ENCODE results near the gene CHST7. TPM values are rescaled to one million over a fixed set of nuclear protein-coding genes. Genes with fewer than 3 reads are reported as not detected.

Gene CHST7
- total RNA-seq, 1 experiment from 2014 or later, result 7.7 TPM

DNA sequence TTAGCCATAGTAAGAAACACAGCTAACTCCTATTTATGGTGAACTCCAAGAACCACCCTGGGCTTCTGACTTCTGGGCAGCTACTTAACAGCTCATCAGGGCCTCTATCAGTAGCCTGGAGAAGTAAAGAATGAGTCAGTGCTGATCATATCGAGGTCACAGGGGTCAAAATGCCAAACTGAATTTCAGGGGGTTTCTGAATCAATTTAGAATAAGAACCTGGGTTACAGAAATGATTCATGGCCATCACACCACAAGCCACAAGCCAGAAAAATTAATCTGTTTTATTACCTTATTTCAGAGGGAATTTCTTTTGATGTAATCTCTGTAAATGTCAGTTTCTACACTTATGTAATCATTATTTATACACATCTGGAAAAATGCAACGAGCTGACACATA is 64.4 kb downstream of the CHST7 start:
- intact Hi-C loops (cut with micrococcal nuclease), result loop anchor here (2.0 kb wide), 1 partner anchor 63 kb away; no protein-coding TSS in a partner anchor
- Histone ChIP-seq H3K79me2 (ENCODE audit: insufficient read depth, low read length) (no peaks in the 10 kb centered on the region), H3K9me2 (ENCODE audit: insufficient read depth) (no peaks in the 10 kb centered on the region), H3K36me3 (ENCODE audit: control insufficient read depth in 1 of 2, insufficient read depth in 2 of 2, low read length in 2 of 2) (no peaks in the 10 kb centered on the region), H3K4me2 (ENCODE audit: low read length) (peak overlapping the region; percentile 42), H3K27me3 (ENCODE audit: insufficient read depth, low read length) (no peaks in the 10 kb centered on the region), H3K4me3 (replicated peaks in 1 of 2; ENCODE audit: low read depth in 1 of 2, low read length in 2 of 2) (no peak overlapping the region), H3K4me1 (ENCODE audit: control insufficient read depth in 1 of 2, insufficient read depth in 2 of 2, low read length in 2 of 2) (peaks cover 3 to 10% of the 10 kb centered on the region in 2 experiments; a peak in 2 of 4 replicates), H3K27ac (ENCODE audit: low read depth, low read length) (no peak overlapping the region), H4K20me1 (ENCODE audit: insufficient read depth) (no peaks in the 10 kb centered on the region), H3K9me3 (ENCODE audit: control insufficient read depth in 1 of 2, insufficient read depth in 1 of 2, low read depth in 1 of 2, low read length in 2 of 2) (no peaks in the 10 kb centered on the region), H3K9ac (ENCODE audit: low read length) (no peak overlapping the region), H2AFZ (ENCODE audit: low read depth, low read length, poor library complexity, severe bottlenecking) (no peak overlapping the region)
- peak; percentile 50; the same call in 1 of the 2 replicates for ATAC-seq
- CTCF ChIA-PET, result interaction anchor here (0.8 kb wide), 1 partner anchor 83 kb away, joined by 3 read pairs; no protein-coding TSS in a partner anchor
- POLR2A ChIA-PET, result no interaction called here
- RAD21 ChIA-PET (ENCODE audit: low non-redundant PET in 1 of 2, low total read pairs in 2 of 2, uncharacterized antibody in 2 of 2, unreplicated experiment in 2 of 2), result no interaction called here
- no TSS peak for BruUV-seq (replicated peaks)
- TF ChIP-seq SRF (IDR thresholded peaks at IDR 0.05; ENCODE audit: low read depth) (no peak), FOSL1 (IDR thresholded peaks at IDR 0.05; ENCODE audit: low read depth) (peak; percentile 28; the same call in 1 of the 2 replicates)
- DNase-seq (ENCODE audit: low read depth, low spot score), result no peak

DNA sequence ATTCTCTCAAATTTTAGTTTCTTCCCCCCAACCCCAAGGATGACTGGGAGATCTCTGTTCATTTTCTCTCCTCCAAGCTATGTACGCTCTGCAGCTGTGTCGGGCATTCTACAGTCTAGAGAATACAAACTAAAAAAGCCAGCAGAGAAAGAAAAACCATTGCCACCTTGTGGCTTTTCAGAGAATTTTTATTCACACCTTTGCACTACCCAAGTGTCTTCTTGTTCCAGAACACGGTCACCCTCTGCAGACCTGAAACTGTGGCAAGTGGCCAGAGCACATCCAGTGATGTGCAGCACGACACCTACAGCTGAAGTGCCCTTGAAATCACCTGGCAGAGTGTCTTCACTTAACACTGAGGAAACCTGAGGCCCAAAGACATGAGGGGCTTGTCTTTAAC is 68.6 kb downstream of the CHST7 start:
- ChIA-PET RAD21 (ENCODE audit: low non-redundant PET in 1 of 2, low total read pairs in 2 of 2, uncharacterized antibody in 2 of 2, unreplicated experiment in 2 of 2) (no interaction called here), CTCF (interaction anchor here (2.6 kb wide), 1 partner anchor 87 kb away, joined by 18 read pairs; no protein-coding TSS in a partner anchor), POLR2A (no interaction called here)
- TF ChIP-seq FOSL1 (IDR thresholded peaks at IDR 0.05; ENCODE audit: low read depth), result no peak
- no peak for TF ChIP-seq YY1 (IDR thresholded peaks at IDR 0.05; ENCODE audit: extremely low read depth, insufficient replicate concordance, low read depth, low read length)
- no peak for TF ChIP-seq POLR2AphosphoS5 (IDR thresholded peaks at IDR 0.05; ENCODE audit: low read depth, low read length)
- no peak for TF ChIP-seq CBX3 (IDR thresholded peaks at IDR 0.05; ENCODE audit: low read depth)
- TF ChIP-seq REST (IDR thresholded peaks at IDR 0.05; ENCODE audit: low read depth), result no peak
- TF ChIP-seq RAD21 (IDR thresholded peaks at IDR 0.05; ENCODE audit: low read depth), result peak; percentile 52
- TF ChIP-seq, protein P1, sequence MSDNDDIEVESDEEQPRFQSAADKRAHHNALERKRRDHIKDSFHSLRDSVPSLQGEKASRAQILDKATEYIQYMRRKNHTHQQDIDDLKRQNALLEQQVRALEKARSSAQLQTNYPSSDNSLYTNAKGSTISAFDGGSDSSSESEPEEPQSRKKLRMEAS (IDR thresholded peaks at IDR 0.05), result peak; percentile 40; the same call in 1 of the 2 replicates
- TF ChIP-seq ZFX (IDR thresholded peaks at IDR 0.05), result no peak
- peak; percentile 11 to 41 (median 40); a peak in 4 of 6 replicates for TF ChIP-seq CTCF (IDR thresholded peaks at IDR 0.05 in 2 of 3, conservative IDR thresholded peaks at IDR 0.05 in 1 of 3; ENCODE audit: borderline replicate concordance in 1 of 3, insufficient read depth in 1 of 3, low read depth in 2 of 3, low read length in 2 of 3)
- TF ChIP-seq POLR2A (IDR thresholded peaks at IDR 0.05; ENCODE audit: borderline replicate concordance, extremely low read depth, insufficient read depth, insufficient read length), result no peak
- no peak for TF ChIP-seq CEBPB (IDR thresholded peaks at IDR 0.05; ENCODE audit: low read depth)
- TF ChIP-seq EZH2phosphoT487 (IDR thresholded peaks at IDR 0.05; ENCODE audit: borderline replicate concordance), result no peak
- TF ChIP-seq SRF (IDR thresholded peaks at IDR 0.05; ENCODE audit: low read depth), result no peak
- TF ChIP-seq SP1 (IDR thresholded peaks at IDR 0.05; ENCODE audit: low read depth), result no peak
- no peak for TF ChIP-seq JUND (IDR thresholded peaks at IDR 0.05)
- no peak for TF ChIP-seq ATF3 (IDR thresholded peaks at IDR 0.05)
- no TSS peak for BruUV-seq (replicated peaks)
- Histone ChIP-seq H2AFZ (ENCODE audit: low read depth, low read length, poor library complexity, severe bottlenecking) (no peak overlapping the region), H3K27me3 (ENCODE audit: insufficient read depth, low read length) (no peaks in the 10 kb centered on the region), H3K4me1 (ENCODE audit: control insufficient read depth in 1 of 2, insufficient read depth in 2 of 2, low read length in 2 of 2) (peaks cover 3 to 10% of the 10 kb centered on the region in 2 experiments; a peak in 2 of 4 replicates), H4K20me1 (ENCODE audit: insufficient read depth) (no peaks in the 10 kb centered on the region), H3K9me3 (ENCODE audit: control insufficient read depth in 1 of 2, insufficient read depth in 1 of 2, low read depth in 1 of 2, low read length in 2 of 2) (no peaks in the 10 kb centered on the region), H3K4me2 (ENCODE audit: low read length) (no peak overlapping the region), H3K79me2 (ENCODE audit: insufficient read depth, low read length) (no peaks in the 10 kb centered on the region), H3K9ac (ENCODE audit: low read length) (no peak overlapping the region), H3K27ac (ENCODE audit: low read depth, low read length) (no peak overlapping the region), H3K9me2 (ENCODE audit: insufficient read depth) (no peaks in the 10 kb centered on the region), H3K36me3 (ENCODE audit: control insufficient read depth in 1 of 2, insufficient read depth in 2 of 2, low read length in 2 of 2) (no peaks in the 10 kb centered on the region), H3K4me3 (replicated peaks in 1 of 2; ENCODE audit: low read depth in 1 of 2, low read length in 2 of 2) (no peak overlapping the region)
- ATAC-seq, result peak; percentile 73
- intact Hi-C loops (cut with micrococcal nuclease), result loop anchor here (5.0 to 10.0 kb wide), 2 partner anchors 85 to 453 kb away; no protein-coding TSS in a partner anchor
- no peak for DNase-seq (ENCODE audit: low read depth, low spot score)

Measured in HCT116 (cell line).